GM10266 (cell line): ENCODE results near the gene CISH.

ENCODE experiments used
- DNase-seq: peaks from one replicate; pipeline ENCODE4 v3.0.0; 2012; ENCODE audit errors: extremely low spot score
- TF ChIP-seq, protein P1 (sequence below): IDR thresholded peaks from 2 replicates; pipeline ENCODE4 v1.5.1; 2012; ENCODE audit warnings: mild to moderate bottlenecking, low read depth; ENCODE audit not compliant: control insufficient read depth, insufficient read depth; ENCODE audit errors: missing control alignments

CISH gene

DNA sequence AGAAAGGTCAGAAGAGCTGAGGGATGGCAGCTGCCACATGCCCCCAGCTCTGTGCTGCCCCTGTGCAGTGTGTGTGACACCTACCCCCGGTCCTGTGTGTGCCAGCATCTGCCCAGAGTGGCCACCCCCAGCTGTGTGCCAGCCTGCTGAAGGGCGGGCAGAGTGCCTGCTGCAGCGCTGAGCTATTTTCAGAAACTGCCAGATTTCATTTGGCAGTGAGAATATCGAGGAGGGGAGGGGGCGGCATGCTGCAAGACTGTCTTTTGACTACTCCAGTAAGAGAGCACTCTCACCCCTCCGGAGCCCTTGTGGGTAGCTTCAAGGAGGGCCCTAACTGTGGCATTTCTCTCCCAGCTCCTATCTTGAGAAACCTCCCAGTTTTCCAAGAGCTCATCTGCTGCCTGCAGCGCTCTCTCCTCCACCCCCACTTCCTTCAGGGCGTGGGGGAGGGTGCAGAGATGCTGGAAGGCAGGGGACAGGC, 37.9 kb upstream of the CISH start:
- TF ChIP-seq, protein P1, sequence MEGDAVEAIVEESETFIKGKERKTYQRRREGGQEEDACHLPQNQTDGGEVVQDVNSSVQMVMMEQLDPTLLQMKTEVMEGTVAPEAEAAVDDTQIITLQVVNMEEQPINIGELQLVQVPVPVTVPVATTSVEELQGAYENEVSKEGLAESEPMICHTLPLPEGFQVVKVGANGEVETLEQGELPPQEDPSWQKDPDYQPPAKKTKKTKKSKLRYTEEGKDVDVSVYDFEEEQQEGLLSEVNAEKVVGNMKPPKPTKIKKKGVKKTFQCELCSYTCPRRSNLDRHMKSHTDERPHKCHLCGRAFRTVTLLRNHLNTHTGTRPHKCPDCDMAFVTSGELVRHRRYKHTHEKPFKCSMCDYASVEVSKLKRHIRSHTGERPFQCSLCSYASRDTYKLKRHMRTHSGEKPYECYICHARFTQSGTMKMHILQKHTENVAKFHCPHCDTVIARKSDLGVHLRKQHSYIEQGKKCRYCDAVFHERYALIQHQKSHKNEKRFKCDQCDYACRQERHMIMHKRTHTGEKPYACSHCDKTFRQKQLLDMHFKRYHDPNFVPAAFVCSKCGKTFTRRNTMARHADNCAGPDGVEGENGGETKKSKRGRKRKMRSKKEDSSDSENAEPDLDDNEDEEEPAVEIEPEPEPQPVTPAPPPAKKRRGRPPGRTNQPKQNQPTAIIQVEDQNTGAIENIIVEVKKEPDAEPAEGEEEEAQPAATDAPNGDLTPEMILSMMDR = no peak
- DNase-seq = no peak

DNA sequence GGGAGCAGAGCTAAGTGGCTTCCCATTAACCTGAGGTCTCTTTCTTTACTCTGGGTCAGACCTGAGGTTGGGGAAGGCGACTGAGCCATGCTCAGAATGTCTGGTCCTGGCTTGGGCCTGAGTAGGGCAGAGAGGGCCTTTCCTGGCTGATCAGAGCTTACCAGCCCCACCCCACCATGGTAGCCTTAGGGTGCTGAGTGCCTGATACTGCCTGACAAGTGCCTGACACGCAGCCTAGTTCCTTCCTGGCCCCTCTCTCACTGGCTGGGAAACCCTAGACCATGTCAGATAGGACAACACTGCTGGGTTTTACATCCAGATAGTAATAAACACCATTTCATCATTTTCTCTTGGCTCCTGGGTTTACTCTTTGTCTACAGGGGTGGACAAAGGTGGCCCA, 37.4 kb upstream of the CISH start:
- TF ChIP-seq, protein P1 = no peak
- DNase-seq = no peak

DNA sequence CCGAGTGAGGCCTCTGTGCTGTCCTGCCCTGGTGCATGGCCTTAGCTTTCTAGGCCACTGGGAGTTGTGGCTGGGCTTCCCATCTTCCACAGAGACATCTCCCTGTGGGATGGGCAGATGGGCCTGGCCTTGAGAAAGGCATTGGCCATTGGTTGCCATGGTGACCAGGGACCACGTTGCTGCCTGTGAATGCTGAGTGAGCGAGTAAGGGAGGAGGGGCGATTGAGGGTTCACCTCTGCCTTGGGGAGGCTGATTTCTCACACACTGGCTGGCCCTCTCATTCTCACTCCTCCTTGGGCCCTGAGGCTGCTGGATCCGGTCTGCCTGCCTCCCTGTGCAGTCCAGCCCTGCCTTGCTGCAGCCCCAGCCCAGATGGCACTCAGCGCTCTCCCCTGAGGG, 36.7 kb upstream of the CISH start:
- TF ChIP-seq, protein P1 = no peak
- no peak for DNase-seq

DNA sequence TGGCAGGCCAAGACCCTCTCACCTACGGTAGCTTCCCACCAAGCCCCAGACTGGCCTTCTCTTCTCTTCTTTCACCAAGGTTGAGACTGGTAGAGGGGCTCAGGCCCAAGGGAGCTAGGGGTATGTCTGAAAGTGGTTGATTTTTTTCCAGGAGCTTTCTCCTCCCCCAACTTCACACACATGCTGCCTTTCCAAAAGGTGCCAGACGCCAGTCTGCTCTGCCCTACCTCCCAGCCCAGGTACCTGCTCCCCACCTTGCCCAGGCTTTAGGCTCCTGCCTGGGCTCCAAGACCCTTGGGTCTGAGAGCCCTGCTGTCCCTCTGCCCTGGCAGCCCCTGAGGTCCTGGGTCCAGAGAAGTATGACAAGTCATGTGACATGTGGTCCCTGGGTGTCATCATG, 33.8 kb upstream of the CISH start:
- no peak for DNase-seq
- TF ChIP-seq, protein P1 = no peak

DNA sequence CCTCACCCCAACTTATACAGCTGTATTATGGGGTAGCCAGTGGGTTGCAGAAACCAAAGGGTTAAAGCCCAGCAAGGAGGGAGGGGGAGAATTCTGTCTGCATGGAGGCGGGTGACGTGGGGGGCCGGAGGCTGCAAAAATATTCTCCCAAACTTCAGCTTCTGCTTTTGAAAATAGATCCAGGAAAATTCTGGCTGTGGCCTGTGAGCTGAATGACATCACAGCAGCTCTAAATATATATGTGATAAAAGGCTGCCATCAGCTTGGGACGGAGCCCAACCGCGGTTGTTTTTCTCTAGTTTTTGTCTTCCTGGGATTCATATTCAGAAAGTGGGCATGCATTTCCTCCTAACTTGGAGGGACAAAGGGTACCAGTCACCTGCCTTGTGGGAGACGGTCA, 33.0 kb upstream of the CISH start:
- DNase-seq = no peak

DNA sequence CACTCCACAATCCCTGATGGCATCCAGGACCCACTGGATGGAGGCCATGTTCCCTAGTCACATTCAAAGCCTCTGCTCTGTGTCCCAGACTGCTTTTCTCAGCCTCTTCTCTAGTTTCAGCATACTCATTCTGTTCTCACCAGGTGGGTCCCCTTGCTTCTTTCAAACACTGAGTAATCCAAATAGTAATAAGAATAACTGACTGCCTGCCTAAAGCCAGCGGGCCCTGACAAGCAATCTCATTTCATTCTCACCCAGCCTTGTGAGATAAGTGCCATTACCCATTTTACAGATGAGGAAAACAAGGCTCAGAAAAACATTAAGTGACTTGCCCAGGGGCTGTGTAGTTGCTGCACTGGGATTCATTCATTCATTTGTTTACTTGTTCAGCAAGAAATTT, 30.8 kb upstream of the CISH start:
- no peak for DNase-seq
- TF ChIP-seq, protein P1 = no peak

More for the DNA sequence above, 33.0 kb upstream of the CISH start:
- TF ChIP-seq, protein P1 = no peak

DNA sequence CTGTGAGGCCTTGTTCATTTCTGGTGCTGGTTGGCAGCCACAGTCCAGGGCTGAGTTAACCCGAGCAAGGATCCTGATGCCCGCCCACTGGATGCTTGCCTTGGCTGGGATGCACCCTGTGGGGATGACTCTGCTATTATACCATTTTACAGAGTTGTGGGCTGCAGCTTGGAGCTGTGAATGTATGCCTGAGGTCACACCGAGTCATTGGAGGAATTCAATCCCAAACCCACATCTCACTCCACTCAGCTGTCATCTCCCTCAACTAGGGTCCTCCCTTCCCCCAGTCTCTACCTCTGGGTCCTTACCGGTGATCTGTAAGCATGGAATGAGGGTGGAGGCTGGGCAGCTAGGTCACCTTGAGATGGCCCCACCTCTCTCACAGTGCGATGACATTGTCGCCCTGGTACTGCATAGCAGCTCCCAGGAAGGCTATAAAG, 27.5 kb upstream of the CISH start:
- no peak for DNase-seq
- TF ChIP-seq, protein P1 = no peak
